VCaP (cell line): ENCODE data around the gene WDR44.
"Not testable (repeated sequence)": the region's sequence is repeated elsewhere in the genome, so short reads cannot be mapped to it uniquely, and the experiment has no call there.

Experiments used
- H3K27ac ChIP-seq: fragments of 450-650 bp; 2 replicates; pipeline ENCODE4 v1.5.1; 2017
- TF ChIP-seq, protein P1 (sequence below): fragments of 450-650 bp; conservative IDR thresholded peaks from 2 replicates; pipeline ENCODE4 v1.5.1; 2017; ENCODE audit warnings: mild to moderate bottlenecking, moderate library complexity

The WDR44 gene

GRCh38 chrX:118455013-118455412 lies 109.1 kb downstream of the WDR44 start:
- H3K27ac ChIP-seq = no peak overlapping the region
- TF ChIP-seq, protein P1, sequence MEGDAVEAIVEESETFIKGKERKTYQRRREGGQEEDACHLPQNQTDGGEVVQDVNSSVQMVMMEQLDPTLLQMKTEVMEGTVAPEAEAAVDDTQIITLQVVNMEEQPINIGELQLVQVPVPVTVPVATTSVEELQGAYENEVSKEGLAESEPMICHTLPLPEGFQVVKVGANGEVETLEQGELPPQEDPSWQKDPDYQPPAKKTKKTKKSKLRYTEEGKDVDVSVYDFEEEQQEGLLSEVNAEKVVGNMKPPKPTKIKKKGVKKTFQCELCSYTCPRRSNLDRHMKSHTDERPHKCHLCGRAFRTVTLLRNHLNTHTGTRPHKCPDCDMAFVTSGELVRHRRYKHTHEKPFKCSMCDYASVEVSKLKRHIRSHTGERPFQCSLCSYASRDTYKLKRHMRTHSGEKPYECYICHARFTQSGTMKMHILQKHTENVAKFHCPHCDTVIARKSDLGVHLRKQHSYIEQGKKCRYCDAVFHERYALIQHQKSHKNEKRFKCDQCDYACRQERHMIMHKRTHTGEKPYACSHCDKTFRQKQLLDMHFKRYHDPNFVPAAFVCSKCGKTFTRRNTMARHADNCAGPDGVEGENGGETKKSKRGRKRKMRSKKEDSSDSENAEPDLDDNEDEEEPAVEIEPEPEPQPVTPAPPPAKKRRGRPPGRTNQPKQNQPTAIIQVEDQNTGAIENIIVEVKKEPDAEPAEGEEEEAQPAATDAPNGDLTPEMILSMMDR = no peak

DNA sequence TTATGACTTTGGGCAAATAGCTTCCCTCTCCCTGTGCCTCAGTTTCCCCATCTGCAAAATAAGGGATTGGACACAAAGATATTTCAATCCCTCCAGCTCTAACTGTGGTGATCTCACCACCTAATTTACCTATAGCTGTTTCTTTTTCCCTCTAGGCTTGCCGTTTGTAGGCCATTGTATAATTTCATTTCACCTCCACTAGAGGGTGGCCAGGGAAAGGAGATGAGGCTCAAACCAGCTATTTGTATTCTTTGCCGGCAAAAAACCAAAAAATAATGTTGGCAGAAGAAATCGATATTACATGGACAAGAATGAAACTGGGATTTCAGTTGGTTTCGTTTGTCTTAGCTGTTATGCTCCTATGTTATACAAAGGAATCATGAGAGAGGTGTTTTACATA lies 113.6 kb downstream of the WDR44 start:
- TF ChIP-seq, protein P1 = peak; percentile 58
- no peak overlapping the region for H3K27ac ChIP-seq

DNA sequence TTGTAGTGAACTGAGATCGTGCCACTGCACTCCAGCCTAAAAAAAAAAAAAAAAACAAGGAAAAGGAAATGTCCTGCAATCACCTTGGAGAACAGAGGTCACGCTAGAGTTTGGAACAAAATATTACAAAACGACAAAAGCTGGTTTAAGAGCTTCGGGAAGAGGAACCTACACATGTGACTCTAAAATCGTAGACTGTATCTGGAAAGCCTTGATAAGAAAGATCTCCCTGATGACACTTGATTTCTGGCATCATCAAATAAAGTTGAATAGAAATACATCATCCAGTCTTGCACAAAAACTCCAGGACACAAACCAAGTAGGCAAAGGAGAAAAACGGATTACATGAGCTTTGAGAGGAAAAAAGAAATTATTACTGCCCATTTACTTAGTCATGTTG lies 118.6 kb downstream of the WDR44 start:
- TF ChIP-seq, protein P1 = no peak
- no peak overlapping the region for H3K27ac ChIP-seq

DNA sequence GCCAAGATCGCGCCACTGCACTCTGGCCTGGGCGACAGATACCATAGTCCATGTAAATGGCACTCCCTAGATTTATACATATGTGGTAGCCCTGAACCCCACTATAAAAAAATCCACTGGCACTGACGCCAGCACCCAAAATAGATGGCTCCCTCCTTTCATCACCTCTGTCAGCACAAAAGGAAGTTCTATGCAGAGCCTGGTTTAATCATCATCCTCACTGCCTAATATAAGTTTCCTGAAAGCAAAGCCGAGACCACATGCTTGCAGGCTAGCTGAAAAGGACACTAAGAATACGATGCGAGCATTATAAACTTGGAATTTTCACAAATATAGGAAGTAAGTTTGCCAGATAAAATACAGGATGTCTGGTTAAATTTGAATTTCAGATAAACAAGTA lies 122.2 kb downstream of the WDR44 start:
- TF ChIP-seq, protein P1 = no peak
- H3K27ac ChIP-seq = no peak overlapping the region

- H3K27ac ChIP-seq = not testable (repeated sequence)
Measured at GRCh38 chrX:118470721-118471347, 124.9 kb downstream of the WDR44 start.

DNA sequence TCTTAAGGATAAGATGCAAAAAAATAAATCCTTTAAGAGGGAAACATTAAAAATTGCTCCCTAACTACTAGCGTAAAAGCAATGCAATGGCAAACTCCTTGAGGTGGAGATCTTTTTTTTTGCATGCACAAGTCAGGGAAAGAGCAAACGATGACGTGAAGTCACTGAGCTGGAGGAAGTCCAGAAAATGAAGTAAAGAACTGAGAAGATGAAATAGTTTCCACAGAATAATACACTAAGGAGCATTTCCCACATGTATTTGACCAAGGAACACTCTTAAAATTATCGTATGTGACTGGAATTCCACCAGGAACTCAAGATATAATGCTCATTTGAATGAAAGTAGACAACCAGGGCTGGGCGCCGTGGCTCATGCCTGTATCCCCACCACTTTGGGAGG lies 128.7 kb downstream of the WDR44 start:
- no peak overlapping the region for H3K27ac ChIP-seq
- TF ChIP-seq, protein P1 = no peak

- TF ChIP-seq, protein P1 = no peak
- H3K27ac ChIP-seq = no peak overlapping the region
Measured at GRCh38 chrX:118475903-118476302, 130.0 kb downstream of the WDR44 start.

GRCh38 chrX:118480172-118480571 lies 134.3 kb downstream of the WDR44 start:
- no peak overlapping the region for H3K27ac ChIP-seq
- TF ChIP-seq, protein P1 = no peak

GRCh38 chrX:118482384-118482783 lies 136.5 kb downstream of the WDR44 start:
- H3K27ac ChIP-seq = not testable (repeated sequence)
